ENCODE results near the gene CDK5RAP1.

The CDK5RAP1 gene

DNA sequence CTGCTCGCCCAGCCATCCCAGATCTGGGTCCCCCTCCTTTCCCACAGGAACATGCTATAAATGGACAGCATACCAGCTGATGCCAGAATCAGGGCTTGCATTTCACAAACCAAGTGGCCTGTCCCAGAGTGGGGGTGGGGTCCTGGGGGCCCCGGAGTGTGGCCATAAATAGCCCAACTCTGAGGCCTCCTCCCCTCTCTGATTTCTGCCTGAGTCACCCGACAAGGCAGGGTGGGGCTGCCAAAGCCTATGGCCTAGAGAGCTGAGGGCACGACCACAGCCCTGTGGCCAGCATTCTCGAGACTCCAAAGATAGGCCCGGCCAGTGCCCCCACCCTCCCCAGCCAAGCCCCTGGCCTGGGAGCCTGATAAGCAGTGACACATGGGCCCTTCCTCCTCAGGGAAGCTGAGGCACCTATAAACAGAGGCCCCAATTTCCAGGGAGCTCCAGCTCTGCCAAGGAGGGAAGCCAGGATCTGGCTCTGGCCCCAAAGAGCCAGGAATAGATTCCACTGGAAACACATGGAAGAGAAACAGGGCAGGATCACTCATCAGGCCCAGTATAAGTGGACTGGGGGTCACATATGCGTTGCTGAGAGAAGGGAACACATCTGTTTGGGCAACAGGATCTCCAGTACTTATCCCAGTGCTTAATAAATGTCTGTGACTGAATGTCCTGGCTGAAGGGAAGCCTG, 22.0 kb upstream of the CDK5RAP1 start:
- H3K79me2 ChIP-seq (ENCODE audit: low read length) = no peaks in the 10 kb centered on the region
- no peak for TF ChIP-seq EZH2phosphoT487 (IDR thresholded peaks at IDR 0.05; ENCODE audit: low read depth)
- TF ChIP-seq, protein P1, sequence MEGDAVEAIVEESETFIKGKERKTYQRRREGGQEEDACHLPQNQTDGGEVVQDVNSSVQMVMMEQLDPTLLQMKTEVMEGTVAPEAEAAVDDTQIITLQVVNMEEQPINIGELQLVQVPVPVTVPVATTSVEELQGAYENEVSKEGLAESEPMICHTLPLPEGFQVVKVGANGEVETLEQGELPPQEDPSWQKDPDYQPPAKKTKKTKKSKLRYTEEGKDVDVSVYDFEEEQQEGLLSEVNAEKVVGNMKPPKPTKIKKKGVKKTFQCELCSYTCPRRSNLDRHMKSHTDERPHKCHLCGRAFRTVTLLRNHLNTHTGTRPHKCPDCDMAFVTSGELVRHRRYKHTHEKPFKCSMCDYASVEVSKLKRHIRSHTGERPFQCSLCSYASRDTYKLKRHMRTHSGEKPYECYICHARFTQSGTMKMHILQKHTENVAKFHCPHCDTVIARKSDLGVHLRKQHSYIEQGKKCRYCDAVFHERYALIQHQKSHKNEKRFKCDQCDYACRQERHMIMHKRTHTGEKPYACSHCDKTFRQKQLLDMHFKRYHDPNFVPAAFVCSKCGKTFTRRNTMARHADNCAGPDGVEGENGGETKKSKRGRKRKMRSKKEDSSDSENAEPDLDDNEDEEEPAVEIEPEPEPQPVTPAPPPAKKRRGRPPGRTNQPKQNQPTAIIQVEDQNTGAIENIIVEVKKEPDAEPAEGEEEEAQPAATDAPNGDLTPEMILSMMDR (IDR thresholded peaks at IDR 0.05; ENCODE audit: low read depth, low read length) = no peak
- H3K4me2 ChIP-seq (ENCODE audit: low read length) = no peak overlapping the region
- no peaks in the 10 kb centered on the region for H3K9me3 ChIP-seq (ENCODE audit: insufficient read depth, low read length)
- no peak overlapping the region for H2AFZ ChIP-seq (ENCODE audit: low read depth, low read length)
- H3K27ac ChIP-seq (ENCODE audit: low read length) = no peak overlapping the region
- no peaks in the 10 kb centered on the region for H3K4me1 ChIP-seq (ENCODE audit: low read length)
- no peak overlapping the region for H3K4me3 ChIP-seq (ENCODE audit: low read length)
- no peaks in the 10 kb centered on the region for H4K20me1 ChIP-seq (ENCODE audit: insufficient read depth, low read length)
- no peaks in the 10 kb centered on the region for H3K27me3 ChIP-seq (ENCODE audit: low read depth, low read length)
- no peak overlapping the region for H3K9ac ChIP-seq (ENCODE audit: low read length)
- no peaks in the 10 kb centered on the region for H3K36me3 ChIP-seq (replicated peaks; ENCODE audit: low read depth, low read length)

DNA sequence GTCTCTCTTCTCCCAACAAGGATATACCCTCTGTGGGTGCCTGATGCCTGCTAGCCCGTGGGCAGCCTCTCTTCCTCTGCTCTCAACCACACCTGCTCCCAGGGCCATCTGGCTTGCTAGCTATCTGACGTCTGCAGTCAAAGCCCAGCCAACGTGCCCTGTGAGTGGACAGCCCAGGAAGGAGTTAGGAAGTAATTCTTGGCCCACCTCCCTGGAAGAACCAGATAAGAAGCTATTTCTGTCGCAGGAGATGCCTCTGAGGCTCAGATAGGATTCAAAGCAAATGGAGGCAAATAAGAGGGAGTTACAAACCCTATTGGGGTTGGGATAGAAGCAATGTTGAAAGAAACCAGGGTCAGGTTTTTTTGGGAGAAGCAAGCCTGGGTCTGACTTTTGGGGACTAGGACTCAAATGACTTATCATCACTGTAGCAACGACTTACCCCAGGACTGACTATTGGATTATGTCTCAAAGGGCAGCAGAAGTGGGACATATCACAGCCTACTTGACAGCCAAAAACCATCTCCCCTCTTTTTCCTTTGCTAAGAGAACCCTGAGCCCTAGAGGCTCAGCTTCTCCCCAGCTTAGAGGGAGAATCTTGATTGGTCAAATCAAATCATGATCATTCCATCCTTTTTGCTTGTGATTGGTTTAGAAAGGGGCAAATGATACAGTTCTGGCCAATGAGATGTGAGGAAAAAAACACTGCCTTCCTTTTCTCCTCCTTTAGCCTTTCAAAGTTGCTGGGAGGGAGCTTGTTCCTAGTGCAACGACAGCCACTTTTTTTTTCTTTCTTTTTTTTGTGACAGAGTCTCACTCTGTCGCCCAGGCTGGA, 18.0 kb upstream of the CDK5RAP1 start:
- Histone ChIP-seq H3K9me3 (ENCODE audit: insufficient read depth, low read length) (no peaks in the 10 kb centered on the region), H3K4me1 (ENCODE audit: low read length) (0 out of 2 replicates have a peak, but pooled peaks cover 7% of the 10 kb centered on the region), H4K20me1 (ENCODE audit: insufficient read depth, low read length) (no peaks in the 10 kb centered on the region), H3K4me3 (ENCODE audit: low read length) (no peak overlapping the region), H3K27ac (ENCODE audit: low read length) (no peak overlapping the region), H2AFZ (ENCODE audit: low read depth, low read length) (no peak overlapping the region), H3K79me2 (ENCODE audit: low read length) (no peaks in the 10 kb centered on the region), H3K4me2 (ENCODE audit: low read length) (no peak overlapping the region), H3K27me3 (ENCODE audit: low read depth, low read length) (no peaks in the 10 kb centered on the region), H3K36me3 (replicated peaks; ENCODE audit: low read depth, low read length) (peaks cover 3% of the 10 kb centered on the region), H3K9ac (ENCODE audit: low read length) (no peak overlapping the region)
- TF ChIP-seq, protein P1 (IDR thresholded peaks at IDR 0.05; ENCODE audit: low read depth, low read length) = no peak
- no peak for TF ChIP-seq EZH2phosphoT487 (IDR thresholded peaks at IDR 0.05; ENCODE audit: low read depth)

DNA sequence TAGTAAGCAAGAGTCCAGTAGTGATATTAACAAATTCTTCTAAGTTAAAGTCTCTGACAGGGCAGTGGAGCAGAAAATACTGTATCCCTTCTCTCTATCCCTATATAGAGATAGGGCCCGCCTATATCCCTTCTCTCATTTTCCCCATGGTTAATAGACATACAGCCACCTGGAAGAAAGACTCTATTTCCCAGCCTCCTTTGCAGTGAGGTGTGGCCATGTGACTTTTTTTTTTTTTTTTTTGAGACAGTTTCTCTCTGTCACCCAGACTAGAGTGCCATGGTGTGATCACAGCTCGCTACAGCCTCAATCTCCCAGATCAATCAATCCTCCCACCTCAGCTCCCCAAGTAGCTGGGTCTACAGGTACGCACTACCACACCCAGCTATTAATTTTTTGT, 16.7 kb upstream of the CDK5RAP1 start:
- Histone ChIP-seq H3K9me3 (ENCODE audit: insufficient read depth, low read length) (no peaks in the 10 kb centered on the region), H3K4me2 (ENCODE audit: low read length) (no peak overlapping the region), H4K20me1 (ENCODE audit: insufficient read depth, low read length) (no peaks in the 10 kb centered on the region), H3K79me2 (ENCODE audit: low read length) (no peaks in the 10 kb centered on the region), H3K4me1 (ENCODE audit: low read length) (0 out of 2 replicates have a peak, but pooled peaks cover 7% of the 10 kb centered on the region), H2AFZ (ENCODE audit: low read depth, low read length) (no peak overlapping the region), H3K9ac (ENCODE audit: low read length) (no peak overlapping the region), H3K36me3 (replicated peaks; ENCODE audit: low read depth, low read length) (peaks cover 3% of the 10 kb centered on the region), H3K27me3 (ENCODE audit: low read depth, low read length) (no peaks in the 10 kb centered on the region), H3K27ac (ENCODE audit: low read length) (no peak overlapping the region), H3K4me3 (ENCODE audit: low read length) (no peak overlapping the region)
- TF ChIP-seq, protein P1 (IDR thresholded peaks at IDR 0.05; ENCODE audit: low read depth, low read length) = no peak
- TF ChIP-seq EZH2phosphoT487 (IDR thresholded peaks at IDR 0.05; ENCODE audit: low read depth) = no peak

DNA sequence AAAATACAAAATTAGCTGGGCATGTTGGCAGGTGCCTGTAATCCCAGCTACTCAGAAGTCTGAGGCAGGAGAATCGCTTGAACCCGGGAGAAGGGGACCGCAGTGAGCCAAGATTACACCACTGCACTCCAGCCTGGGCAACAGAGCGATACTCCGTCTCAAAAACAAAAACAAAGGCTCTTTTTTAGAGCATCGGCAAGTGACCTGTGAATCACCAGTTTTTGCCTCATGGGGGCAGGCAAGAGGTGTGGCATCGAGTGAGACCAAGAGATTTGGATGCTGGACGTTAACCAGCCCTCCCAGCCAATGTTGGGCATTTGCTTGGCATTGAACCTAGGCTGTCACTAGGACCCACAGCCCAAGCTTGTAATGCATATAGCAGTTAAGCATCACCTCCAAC, 14.6 kb upstream of the CDK5RAP1 start:
- H3K27ac ChIP-seq (ENCODE audit: low read length) = no peak overlapping the region
- no peak overlapping the region for H2AFZ ChIP-seq (ENCODE audit: low read depth, low read length)
- no peaks in the 10 kb centered on the region for H4K20me1 ChIP-seq (ENCODE audit: insufficient read depth, low read length)
- H3K9ac ChIP-seq (ENCODE audit: low read length) = no peak overlapping the region
- H3K4me1 ChIP-seq (ENCODE audit: low read length) = peaks cover 12% of the 10 kb centered on the region
- H3K4me2 ChIP-seq (ENCODE audit: low read length) = no peak overlapping the region
- no peaks in the 10 kb centered on the region for H3K79me2 ChIP-seq (ENCODE audit: low read length)
- H3K27me3 ChIP-seq (ENCODE audit: low read depth, low read length) = no peaks in the 10 kb centered on the region
- no peaks in the 10 kb centered on the region for H3K9me3 ChIP-seq (ENCODE audit: insufficient read depth, low read length)
- H3K4me3 ChIP-seq (ENCODE audit: low read length) = no peak overlapping the region
- peaks cover 3% of the 10 kb centered on the region for H3K36me3 ChIP-seq (replicated peaks; ENCODE audit: low read depth, low read length)
- TF ChIP-seq EZH2phosphoT487 (IDR thresholded peaks at IDR 0.05; ENCODE audit: low read depth) = no peak
- TF ChIP-seq, protein P1 (IDR thresholded peaks at IDR 0.05; ENCODE audit: low read depth, low read length) = peak; percentile 58

Measured in OCI-LY3 (cell line).